IMR-90 (cell line): ENCODE data around the gene TMPRSS7. TPM values are rescaled to one million over a fixed set of nuclear protein-coding genes. Genes with fewer than 3 reads are reported as not detected.

Experiments used
- ATAC-seq: fragments of 200-7000 bp; cut with Tn5 transposase; 2 replicates; pipeline ENCODE4 v1.9.1; 2020; ENCODE audit warnings: low read depth, mild to moderate bottlenecking, moderate library complexity
- BruUV-seq: library from RNA; stranded (reverse); fragments of 400-500 nt; replicated peaks from 2 replicates; lab custom pipeline; 2021; lab: Mats Ljungman, UMichigan
- CTCF ChIA-PET: fragments of 300-600 bp; formaldehyde crosslinking; extraction: SDS; loops from one replicate; lab custom pipeline; 2021; ENCODE audit warnings: antibody characterized with exemption; lab: Yijun Ruan, JAX
- POLR2A ChIA-PET: fragments of 300-600 bp; sonication (Branson Sonifier 250); formaldehyde crosslinking; loops from one replicate; lab custom pipeline; 2022; ENCODE audit warnings: antibody characterized with exemption; ENCODE audit not compliant: unreplicated experiment; lab: Charles Lee
- DNase-seq: peaks from one replicate; pipeline ENCODE4 v3.0.0; 2013
- H2AFZ ChIP-seq: replicated peaks from 2 replicates; pipeline ENCODE3; 2013; ENCODE audit warnings: low read length, mild to moderate bottlenecking; ENCODE audit not compliant: poor library complexity
- H2AK5ac ChIP-seq: 2 replicates; pipeline ENCODE4 v1.6.1; 2013; ENCODE audit warnings: low read depth, low read length, inconsistent platforms
- H2AK9ac ChIP-seq: replicated peaks from 2 replicates; pipeline ENCODE3; 2013; ENCODE audit warnings: mild to moderate bottlenecking, low read depth, low read length, moderate library complexity; ENCODE audit not compliant: poor library complexity
- H2BK120ac ChIP-seq: 2 replicates; pipeline ENCODE4 v1.6.1; 2013; ENCODE audit warnings: low read depth, low read length, inconsistent platforms
- H2BK15ac ChIP-seq: 3 replicates; pipeline ENCODE4 v1.6.1; 2013; ENCODE audit warnings: low read depth, low read length, inconsistent platforms
- H2BK20ac ChIP-seq: 2 replicates; pipeline ENCODE4 v1.6.1; 2013; ENCODE audit warnings: low read depth, mild to moderate bottlenecking, inconsistent platforms, low read length, moderate library complexity
- H2BK5ac ChIP-seq: 2 replicates; pipeline ENCODE4 v1.6.1; 2013; ENCODE audit warnings: mild to moderate bottlenecking, low read depth, low read length, inconsistent platforms; ENCODE audit not compliant: poor library complexity, severe bottlenecking
- H3K14ac ChIP-seq: replicated peaks from 2 replicates; pipeline ENCODE4 v1.6.1; 2013; ENCODE audit warnings: low read depth, low read length, inconsistent platforms
- H3K18ac ChIP-seq: 2 replicates; pipeline ENCODE4 v1.6.1; 2013; ENCODE audit warnings: low read depth, low read length, control low read depth
- H3K23ac ChIP-seq: 2 replicates; pipeline ENCODE4 v1.6.1; 2013; ENCODE audit warnings: low read depth, low read length, inconsistent platforms
- H3K27ac ChIP-seq: 2 replicates; pipeline ENCODE4 v1.5.1; 2013; ENCODE audit warnings: mild to moderate bottlenecking, control low read depth, low read length; ENCODE audit not compliant: insufficient read depth
- H3K27me3 ChIP-seq: 2 replicates; pipeline ENCODE4 v1.6.1; 2013; ENCODE audit warnings: low read length; ENCODE audit not compliant: control insufficient read depth, insufficient read depth
- H3K36me3 ChIP-seq: 2 replicates; pipeline ENCODE4 v1.6.1; 2013; ENCODE audit warnings: low read length, mixed read lengths; ENCODE audit not compliant: control insufficient read depth, insufficient read depth
- H3K4ac ChIP-seq: 2 replicates; pipeline ENCODE4 v1.6.1; 2013; ENCODE audit warnings: low read depth, low read length, inconsistent platforms
- H3K4me1 ChIP-seq: 2 replicates; pipeline ENCODE4 v1.6.1; 2013; ENCODE audit warnings: low read length, mixed read lengths; ENCODE audit not compliant: control insufficient read depth, insufficient read depth
- H3K4me2 ChIP-seq: 2 replicates; pipeline ENCODE4 v1.6.1; 2013; ENCODE audit warnings: low read depth, mild to moderate bottlenecking, control low read depth, low read length, moderate library complexity
- H3K4me3 ChIP-seq: 2 replicates; pipeline ENCODE4 v1.5.1; 2013; ENCODE audit warnings: low read depth, mild to moderate bottlenecking, control low read depth, low read length, moderate library complexity; ENCODE audit not compliant: insufficient read depth
- H3K56ac ChIP-seq: 2 replicates; pipeline ENCODE4 v1.6.1; 2013; ENCODE audit warnings: low read length, inconsistent platforms; ENCODE audit not compliant: insufficient read depth; ENCODE audit errors: extremely low read depth
- H3K79me1 ChIP-seq, 2 experiments: 2 replicates each; pipeline ENCODE4 v1.6.1; 2013; ENCODE audit warnings: low read length in 2 of 2, inconsistent platforms in 1 of 2, low read depth in 1 of 2
- H3K9ac ChIP-seq: 2 replicates; pipeline ENCODE4 v1.6.1; 2013; ENCODE audit warnings: low read depth, low read length, control low read depth
- H3K9me1 ChIP-seq: 2 replicates; pipeline ENCODE4 v1.6.1; 2013; ENCODE audit warnings: low read length, inconsistent platforms; ENCODE audit not compliant: insufficient read depth
- H3K9me3 ChIP-seq: 2 replicates; pipeline ENCODE4 v1.6.1; 2013; ENCODE audit warnings: low read length; ENCODE audit not compliant: control insufficient read depth, insufficient read depth
- H4K20me1 ChIP-seq: 2 replicates; pipeline ENCODE4 v1.6.1; 2013; ENCODE audit warnings: low read length, inconsistent platforms; ENCODE audit not compliant: insufficient read depth
- H4K5ac ChIP-seq: 2 replicates; pipeline ENCODE4 v1.6.1; 2013; ENCODE audit warnings: mild to moderate bottlenecking, low read depth, low read length, control low read depth
- H4K8ac ChIP-seq, 2 experiments: 2 replicates each; pipeline ENCODE4 v1.6.1; 2013; ENCODE audit warnings: low read depth in 2 of 2, low read length in 2 of 2, control low read depth in 1 of 2, inconsistent platforms in 1 of 2
- H4K91ac ChIP-seq: 2 replicates; pipeline ENCODE4 v1.6.1; 2013; ENCODE audit warnings: low read depth, low read length, inconsistent platforms; ENCODE audit not compliant: insufficient read depth
- BHLHE40 ChIP-seq: fragments of 150-350 bp; IDR thresholded peaks from 2 replicates; pipeline ENCODE4 v1.6.1; 2016; ENCODE audit warnings: mild to moderate bottlenecking, low read depth, low read length
- CHD1 ChIP-seq: IDR thresholded peaks from 2 replicates; pipeline ENCODE4 v1.6.1; 2012; ENCODE audit warnings: low read depth, low read length, improper control_type of control experiment
- MAFK ChIP-seq: IDR thresholded peaks from 2 replicates; pipeline ENCODE4 v1.6.1; 2012; ENCODE audit warnings: low read depth, low read length, improper control_type of control experiment
- MAZ ChIP-seq: IDR thresholded peaks from 2 replicates; pipeline ENCODE4 v1.6.1; 2012; ENCODE audit warnings: low read depth, mild to moderate bottlenecking, low read length, improper control_type of control experiment, moderate library complexity, borderline replicate concordance
- MXI1 ChIP-seq: IDR thresholded peaks from 2 replicates; pipeline ENCODE4 v1.6.1; 2012; ENCODE audit warnings: low read depth, mild to moderate bottlenecking, low read length, moderate library complexity, borderline replicate concordance
- POLR2A ChIP-seq: IDR thresholded peaks from 2 replicates; pipeline ENCODE4 v1.6.1; 2012; ENCODE audit warnings: mild to moderate bottlenecking, low read depth, low read length
- RCOR1 ChIP-seq: IDR thresholded peaks from 2 replicates; pipeline ENCODE4 v1.6.1; 2012; ENCODE audit warnings: mild to moderate bottlenecking, low read length, improper control_type of control experiment; ENCODE audit not compliant: insufficient replicate concordance
- RFX5 ChIP-seq: IDR thresholded peaks from 2 replicates; pipeline ENCODE4 v1.8.0; 2012; ENCODE audit warnings: low read depth, mild to moderate bottlenecking, low read length, moderate library complexity
- WGBS, 2 experiments: methylation state at CpG; one replicate each; pipeline versions ENCODE4 v1.1.5 to v1.1.7; 2013; ENCODE audit warnings: missing lambda C conversion rate in 2 of 2; ENCODE audit not compliant: insufficient read length in 1 of 2; ENCODE audit errors: extremely low coverage in 2 of 2; 5-methylcytosine and 5-hydroxymethylcytosine counted together
- dilution Hi-C: fragments of 300-500 bp; cut with HindIII; formaldehyde crosslinking; loops from one replicate; pipeline ENCODE4 v1.14.3; 2018; ENCODE audit warnings: low sequenced_read_pairs; ENCODE audit not compliant: unreplicated experiment
- in situ Hi-C: fragments of 300-500 bp; cut with MboI; formaldehyde crosslinking; loops from 3 replicates; pipeline ENCODE4 v1.14.3; 2019; ENCODE audit warnings: low sequenced_read_pairs, inconsistent platforms, mixed read lengths
- intact Hi-C: fragments of 100-400 bp; cut with micrococcal nuclease; formaldehyde crosslinking; loops from 2 replicates; pipeline ENCODE4 v1.10.0; 2022
- polyA plus RNA-seq, 3 experiments: library from polyadenylated mRNA; depleted of rRNA; stranded (reverse); fragments of >200 nt; gene quantifications; 2 replicates each; pipeline ENCODE4 v1.2.3, GENCODE V29; 2012; ENCODE audit warnings: low replicate concordance in 1 of 3
- total RNA-seq: library from RNA; depleted of rRNA; stranded (reverse); fragments of >200 nt; gene quantifications from 2 replicates; pipeline ENCODE4 v1.2.3, GENCODE V29; 2012
- TF ChIP-seq, protein P1 (sequence below): fragments of 150-350 bp; IDR thresholded peaks from 2 replicates; pipeline ENCODE4 v1.6.1; 2017; ENCODE audit warnings: mild to moderate bottlenecking, antibody characterized with exemption, low read length, low read depth
- TF ChIP-seq, protein P2 (sequence below): fragments of 150-350 bp; IDR thresholded peaks from 2 replicates; pipeline ENCODE4 v1.6.1; 2016; ENCODE audit warnings: low read depth, mild to moderate bottlenecking, low read length, moderate library complexity, borderline replicate concordance

TMPRSS7 gene
- total and polyA plus RNA-seq, 2 of the 4 experiments (the other 2 are of a cell fraction), result 0.07 TPM; not detected in 1

DNA sequence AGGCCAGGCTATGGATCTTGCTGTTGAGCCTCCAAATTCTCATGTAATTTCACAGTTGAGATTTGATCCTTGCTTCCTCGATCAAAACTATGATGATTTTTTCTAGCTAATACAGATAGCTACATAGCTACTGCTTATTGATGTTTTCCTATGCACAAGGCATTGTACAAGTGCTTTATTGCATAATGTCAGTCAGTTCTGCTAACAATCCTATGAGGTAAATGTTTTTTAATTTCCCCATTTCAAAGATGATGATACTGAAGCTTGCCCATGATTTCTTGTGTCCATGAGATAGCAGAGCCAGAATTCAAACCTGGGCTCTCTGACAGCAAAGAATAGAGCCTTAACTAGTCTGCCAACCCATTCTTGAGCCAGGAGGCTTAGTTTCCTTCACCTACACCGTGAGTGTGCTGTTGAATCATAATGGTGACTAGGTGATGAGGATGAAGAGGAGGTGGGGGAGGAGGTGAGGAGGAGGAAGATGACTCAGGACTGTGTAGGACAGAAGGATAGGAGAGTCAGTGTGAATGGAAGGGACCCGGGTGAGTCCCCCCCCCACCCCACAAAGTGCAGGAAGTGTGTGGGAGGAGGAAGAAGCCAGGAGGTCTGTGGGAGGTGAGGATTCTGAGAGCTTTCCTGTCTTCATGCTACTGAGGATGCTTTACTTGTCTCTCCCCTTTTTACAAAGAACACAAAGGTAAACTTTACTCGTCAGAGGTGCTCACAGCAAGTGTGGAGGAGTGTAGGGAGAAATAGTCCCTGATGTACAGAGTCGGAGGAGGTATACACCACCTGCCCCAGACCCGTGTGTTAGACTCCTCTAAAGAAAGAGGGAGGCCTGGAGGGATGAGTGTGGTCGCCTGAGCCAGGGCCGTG lies 32.2 kb upstream of the TMPRSS7 start (continued):
- no peak for TF ChIP-seq CHD1
- no peak for TF ChIP-seq MXI1
- no peak for TF ChIP-seq POLR2A

DNA sequence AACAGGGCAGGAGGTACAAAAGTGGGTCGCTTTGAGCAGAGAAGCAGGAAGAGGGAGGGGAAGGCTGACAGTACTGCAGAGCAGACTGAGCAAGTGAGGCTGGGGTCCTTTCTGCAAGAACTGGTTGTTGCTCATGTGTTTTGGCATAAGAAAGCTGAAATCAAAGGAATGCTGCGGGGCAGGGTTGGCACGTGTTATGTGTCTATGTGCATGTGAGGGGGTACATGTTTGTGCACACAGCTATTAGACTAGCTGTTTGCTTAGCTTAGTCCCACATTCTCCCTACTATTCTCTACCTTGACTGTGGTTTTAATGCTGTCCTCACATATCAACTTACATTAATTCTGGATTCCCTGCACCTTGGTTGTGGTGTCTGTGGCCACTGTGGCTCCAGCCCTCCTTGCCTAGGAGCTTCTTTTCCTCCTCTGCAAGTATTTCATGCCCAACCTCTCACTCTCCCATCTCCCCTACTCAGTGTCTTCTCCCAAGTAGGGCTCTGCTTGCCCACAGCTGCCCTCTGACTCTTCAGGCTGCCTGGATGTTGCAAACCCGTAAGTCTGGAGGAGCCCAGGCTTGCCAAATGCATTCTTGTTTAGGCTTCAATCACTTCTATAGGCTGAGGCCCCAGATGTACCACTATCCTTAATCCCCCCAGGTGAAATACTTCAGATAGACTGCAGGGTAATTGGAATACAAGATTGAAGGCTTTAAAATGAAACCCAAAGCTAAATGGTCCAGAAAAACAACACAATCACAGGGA lies 31.0 kb upstream of the TMPRSS7 start:
- DNase-seq (no peak), ATAC-seq (no peak)
- Histone ChIP-seq H2AFZ (no peak overlapping the region), H4K8ac (no peak overlapping the region), H3K18ac (no peak overlapping the region), H2AK5ac (peak overlapping the region; percentile 24; the same call in 1 of the 2 replicates), H3K23ac (no peak overlapping the region), H3K14ac (no peak overlapping the region), H3K27me3 (no peaks in the 10 kb centered on the region; the same call in 1 of the 2 replicates), H3K9me1 (peaks cover 6% of the 10 kb centered on the region), H3K36me3 (no peaks in the 10 kb centered on the region), H2BK20ac (peak overlapping the region; percentile 14; the same call in 1 of the 2 replicates), H4K91ac (0 out of 2 replicates have a peak overlapping the region, but pooled peaks have one; percentile 38), H4K5ac (no peak overlapping the region), H3K4ac (peak overlapping the region; percentile 17; the same call in 1 of the 2 replicates), H3K4me2 (no peak overlapping the region), H3K79me1 (no peaks in the 10 kb centered on the region), H4K20me1 (no peaks in the 10 kb centered on the region), H2BK120ac (peak overlapping the region; percentile 30; the same call in 1 of the 2 replicates), H2BK5ac (no peak overlapping the region), H3K4me1 (peaks cover 8% of the 10 kb centered on the region), H2AK9ac (no peak overlapping the region), H2BK15ac (no peak overlapping the region), H3K9me3 (no peaks in the 10 kb centered on the region), H3K27ac (no peak overlapping the region), H3K4me3 (no peak overlapping the region), H3K56ac (no peak overlapping the region), H3K9ac (no peak overlapping the region)
- dilution Hi-C loops, result no loop called here
- ChIA-PET CTCF (interaction anchor here (0.6 to 1.4 kb wide), 3 partner anchors 14 to 40 kb away, joined by 3 to 4 read pairs (median 3); no protein-coding TSS in a partner anchor), POLR2A (interaction anchor here (0.7 kb wide), 1 partner anchor 14 kb away, joined by 3 read pairs; no protein-coding TSS in a partner anchor)
- intact Hi-C loops, result no loop called here
- 86% methylated on average over 1 of the region's 4 CpGs; no CpG with 5 or more reads in 1 of the 2 experiments for WGBS, 2 experiments
- in situ Hi-C loops, result no loop called here
- BruUV-seq, result no TSS peak
- TF ChIP-seq CHD1 (no peak), RCOR1 (no peak), RFX5 (no peak), MAFK (no peak), MXI1 (no peak), BHLHE40 (no peak), MAZ (no peak)
- TF ChIP-seq, protein P1, sequence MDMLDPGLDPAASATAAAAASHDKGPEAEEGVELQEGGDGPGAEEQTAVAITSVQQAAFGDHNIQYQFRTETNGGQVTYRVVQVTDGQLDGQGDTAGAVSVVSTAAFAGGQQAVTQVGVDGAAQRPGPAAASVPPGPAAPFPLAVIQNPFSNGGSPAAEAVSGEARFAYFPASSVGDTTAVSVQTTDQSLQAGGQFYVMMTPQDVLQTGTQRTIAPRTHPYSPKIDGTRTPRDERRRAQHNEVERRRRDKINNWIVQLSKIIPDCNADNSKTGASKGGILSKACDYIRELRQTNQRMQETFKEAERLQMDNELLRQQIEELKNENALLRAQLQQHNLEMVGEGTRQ, result no peak
- TF ChIP-seq, protein P2, sequence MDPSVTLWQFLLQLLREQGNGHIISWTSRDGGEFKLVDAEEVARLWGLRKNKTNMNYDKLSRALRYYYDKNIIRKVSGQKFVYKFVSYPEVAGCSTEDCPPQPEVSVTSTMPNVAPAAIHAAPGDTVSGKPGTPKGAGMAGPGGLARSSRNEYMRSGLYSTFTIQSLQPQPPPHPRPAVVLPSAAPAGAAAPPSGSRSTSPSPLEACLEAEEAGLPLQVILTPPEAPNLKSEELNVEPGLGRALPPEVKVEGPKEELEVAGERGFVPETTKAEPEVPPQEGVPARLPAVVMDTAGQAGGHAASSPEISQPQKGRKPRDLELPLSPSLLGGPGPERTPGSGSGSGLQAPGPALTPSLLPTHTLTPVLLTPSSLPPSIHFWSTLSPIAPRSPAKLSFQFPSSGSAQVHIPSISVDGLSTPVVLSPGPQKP, result no peak
